Muscle of leg (tissue), 11 donors: Measurements from ENCODE around the gene CDH4. TPM values are rescaled to one million over a fixed set of nuclear protein-coding genes. Genes with fewer than 3 reads are reported as not detected.
A peak's percentile ranks its signal among the peaks of the same experiment; 100 is the strongest.

ENCODE experiments used
- DNase-seq: peaks from one replicate; pipeline ENCODE4 v3.0.0; 2013
- H3K27ac ChIP-seq: one replicate; pipeline ENCODE4 v1.5.1; 2013; ENCODE audit warnings: mild to moderate bottlenecking, low read length, control low read depth
- H3K27me3 ChIP-seq: one replicate; pipeline ENCODE4 v1.6.1; 2013; ENCODE audit warnings: low read length; ENCODE audit not compliant: control insufficient read depth, insufficient read depth
- H3K36me3 ChIP-seq: one replicate; pipeline ENCODE4 v1.6.1; 2013; ENCODE audit warnings: low read length; ENCODE audit not compliant: control insufficient read depth, insufficient read depth
- H3K4me1 ChIP-seq: one replicate; pipeline ENCODE4 v1.6.1; 2013; ENCODE audit warnings: low read length; ENCODE audit not compliant: control insufficient read depth, insufficient read depth
- H3K4me3 ChIP-seq: one replicate; pipeline ENCODE4 v1.5.1; 2013; ENCODE audit warnings: low read length, control low read depth
- H3K9me3 ChIP-seq: replicated peaks from 2 replicates; pipeline ENCODE4 v1.6.1; 2013; ENCODE audit warnings: low read depth, low read length; ENCODE audit not compliant: control insufficient read depth
- WGBS: methylation state at CpG from one replicate; pipeline ENCODE4 v1.1.5; 2013; ENCODE audit warnings: missing lambda C conversion rate; ENCODE audit not compliant: insufficient coverage; 5-methylcytosine and 5-hydroxymethylcytosine counted together
- polyA plus RNA-seq, 8 donors: library from polyadenylated mRNA; unstranded; fragments of 120-200 nt; gene quantifications; one replicate each; pipeline versions ENCODE4 v1.2.1 to v1.2.3, GENCODE V29; 2013; ENCODE audit warnings: inconsistent platforms in 1 of 8, low replicate concordance in 1 of 8; ENCODE audit not compliant: insufficient read length in 8 of 8, insufficient read depth in 1 of 8
- total RNA-seq: library from RNA; stranded (reverse); fragments of 120-200 nt; gene quantifications from one replicate; pipeline ENCODE4 v1.2.4, GENCODE V29; 2013

CDH4 gene
- total and polyA plus RNA-seq, 9 donors, result 0.66 to 1.4 (median 1.2) TPM

DNA sequence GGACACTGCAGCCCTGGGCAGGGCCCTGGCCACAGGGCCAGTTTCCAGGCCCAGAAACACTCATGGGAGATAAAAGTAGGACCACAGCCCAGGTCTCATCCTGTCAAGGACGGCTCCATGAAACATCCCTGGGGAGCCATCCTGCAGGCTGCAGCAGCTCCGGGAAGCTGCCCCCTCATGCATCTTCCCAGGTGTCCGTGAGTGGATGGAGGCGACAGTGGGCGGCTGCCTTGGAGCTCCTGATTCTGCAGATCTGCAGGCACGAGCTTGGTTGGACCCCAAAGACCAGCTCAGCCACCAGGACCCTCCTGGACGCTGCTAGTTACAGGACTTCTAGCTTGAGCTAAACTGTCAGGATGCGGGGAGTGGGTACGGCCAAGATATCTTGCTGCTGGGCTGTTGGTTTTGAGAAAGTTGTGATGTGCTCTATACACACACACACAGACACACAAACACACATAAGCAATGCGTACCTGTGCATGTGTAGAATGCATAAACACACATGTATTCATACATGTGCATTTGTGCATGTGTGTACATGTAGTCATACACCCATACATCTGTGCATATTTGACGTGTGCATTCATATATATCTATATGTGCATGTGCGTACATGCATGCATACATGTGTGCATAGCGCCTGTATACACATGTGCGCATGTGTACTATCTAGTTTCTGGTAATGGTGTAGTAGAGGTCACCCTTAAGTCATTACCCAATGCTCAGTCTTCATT is 515.9 kb downstream of the CDH4 start:
- Histone ChIP-seq H3K27ac (no peak overlapping the region), H3K4me1 (no peaks in the 10 kb centered on the region), H3K27me3 (peaks cover 4% of the 10 kb centered on the region), H3K9me3 (no peaks in the 10 kb centered on the region), H3K4me3 (no peak overlapping the region), H3K36me3 (no peaks in the 10 kb centered on the region)
- 49% methylated on average over 7 of the region's 14 CpGs for WGBS
- no peak for DNase-seq

DNA sequence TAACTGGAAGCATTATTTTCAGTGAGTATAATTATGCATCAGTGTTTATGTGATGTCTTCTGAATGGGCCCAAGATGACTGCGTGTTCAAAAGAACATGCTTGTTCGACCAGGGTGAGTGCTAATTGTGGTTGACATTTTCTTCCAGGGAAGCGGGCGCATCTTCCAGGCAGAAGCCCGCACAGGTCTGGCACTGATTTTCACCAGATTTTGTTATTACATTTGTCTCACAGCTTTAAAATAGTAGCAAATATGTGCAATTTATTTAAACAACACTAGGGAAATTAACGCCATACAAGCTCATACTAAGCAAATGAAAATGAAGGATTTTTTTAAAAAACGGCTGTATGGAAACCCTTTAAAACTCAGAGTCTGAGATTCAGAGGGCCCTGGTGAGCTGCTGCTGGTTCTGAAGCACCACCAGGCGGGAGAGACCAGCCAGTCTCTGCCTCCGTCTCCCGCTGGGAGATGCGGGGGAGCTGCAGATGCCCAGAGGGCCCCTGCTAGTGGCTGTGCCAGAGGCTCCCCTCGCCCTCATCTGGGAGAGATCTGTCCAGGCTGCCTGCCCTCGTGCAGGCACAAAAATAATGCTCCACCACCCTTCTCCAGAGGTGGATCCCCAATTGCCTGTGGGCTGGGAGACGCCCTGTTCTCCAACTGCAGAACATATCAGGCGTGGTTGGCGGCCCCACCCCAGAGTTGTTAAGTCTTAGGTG is 516.7 kb downstream of the CDH4 start:
- Histone ChIP-seq H3K4me3 (no peak overlapping the region), H3K9me3 (no peaks in the 10 kb centered on the region), H3K27me3 (peaks cover 4% of the 10 kb centered on the region), H3K36me3 (no peaks in the 10 kb centered on the region), H3K4me1 (no peaks in the 10 kb centered on the region), H3K27ac (no peak overlapping the region)
- no peak for DNase-seq
- WGBS, result 79% methylated on average over 6 of the region's 16 CpGs

DNA sequence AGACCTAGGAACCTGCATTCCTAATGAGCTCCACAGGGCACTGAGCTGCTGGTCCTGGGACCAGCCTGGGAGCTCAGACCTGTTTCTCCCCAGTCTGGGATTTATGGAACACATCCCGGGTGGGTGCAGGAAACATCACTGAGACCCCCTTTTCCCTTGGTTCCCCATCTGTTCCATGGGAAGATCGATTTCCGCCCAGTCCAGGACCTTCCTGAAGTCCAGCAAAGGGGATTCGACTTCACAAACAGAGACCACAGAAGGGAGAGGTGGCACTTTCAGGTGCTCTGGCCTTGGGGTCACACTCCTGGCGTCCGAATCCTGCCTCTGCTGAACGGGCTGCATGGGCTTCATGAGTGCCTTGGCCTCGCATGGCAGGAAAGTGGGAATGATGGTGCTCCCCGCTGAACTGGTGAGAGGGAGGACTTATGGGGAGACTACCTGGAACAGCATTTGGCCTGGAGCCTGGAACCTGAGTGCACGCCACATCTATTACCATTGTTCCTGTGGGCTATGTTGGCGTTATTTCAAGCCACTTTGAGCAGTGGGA is 517.3 kb downstream of the CDH4 start:
- Histone ChIP-seq H3K4me1 (no peaks in the 10 kb centered on the region), H3K27ac (no peak overlapping the region), H3K4me3 (no peak overlapping the region), H3K27me3 (peaks cover 4% of the 10 kb centered on the region), H3K9me3 (no peaks in the 10 kb centered on the region), H3K36me3 (no peaks in the 10 kb centered on the region)
- WGBS, result 86% methylated on average over 5 of the region's 11 CpGs
- no peak for DNase-seq

DNA sequence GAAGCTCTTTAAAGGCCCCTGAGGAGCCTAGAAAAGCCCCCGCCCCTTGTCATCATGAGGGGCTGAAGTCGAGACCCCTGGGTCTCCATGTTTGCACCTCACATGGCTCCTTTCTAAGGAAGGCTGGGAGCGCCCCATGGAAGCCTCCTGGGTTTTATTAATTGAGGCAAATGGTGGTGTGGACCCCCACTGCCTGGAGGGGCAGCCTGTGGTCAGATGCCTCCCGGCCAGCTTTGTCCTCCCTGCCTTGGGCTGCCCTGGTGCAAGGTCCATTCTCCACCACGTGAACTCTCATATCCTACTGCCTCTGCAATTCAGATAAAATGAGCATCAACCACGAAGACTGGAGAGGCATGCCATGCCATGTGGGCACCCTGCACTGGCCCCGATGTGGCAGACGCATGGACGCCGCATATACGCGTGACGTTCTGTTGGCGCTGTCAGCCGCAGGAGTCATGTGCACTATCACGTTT is 518.1 kb downstream of the CDH4 start:
- Histone ChIP-seq H3K27me3 (peaks cover 4% of the 10 kb centered on the region), H3K27ac (no peak overlapping the region), H3K4me3 (no peak overlapping the region), H3K9me3 (no peaks in the 10 kb centered on the region), H3K4me1 (no peaks in the 10 kb centered on the region), H3K36me3 (no peaks in the 10 kb centered on the region)
- DNase-seq, result no peak
- 89% methylated on average over 14 of the region's 16 CpGs for WGBS

DNA sequence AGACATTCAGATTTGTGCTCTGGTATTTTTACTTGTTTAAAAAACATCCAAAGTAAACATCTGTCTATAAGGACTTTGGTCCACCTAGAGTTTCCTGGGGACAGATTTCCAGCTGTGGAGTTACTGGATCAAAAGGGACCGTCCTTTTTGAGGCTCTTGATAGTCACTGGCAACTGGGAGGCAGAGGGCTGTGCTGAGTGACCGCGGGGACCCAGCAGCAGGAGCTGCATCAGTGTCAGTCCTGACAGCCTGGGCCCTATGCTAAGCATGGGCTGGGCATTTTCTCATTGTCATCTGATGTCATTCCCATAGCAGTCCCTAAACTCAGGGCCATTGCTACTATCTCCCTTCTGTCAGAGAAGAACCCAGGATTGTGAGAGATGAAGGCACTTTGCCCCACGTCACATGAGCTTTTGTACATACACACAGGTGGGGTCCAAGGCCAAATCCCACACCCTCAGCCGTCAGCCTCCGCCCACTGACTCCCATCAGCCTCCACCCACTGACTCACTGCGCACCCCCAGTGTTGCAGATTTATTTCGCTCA is 519.8 kb downstream of the CDH4 start:
- no peak for DNase-seq
- Histone ChIP-seq H3K4me1 (peaks cover 5% of the 10 kb centered on the region), H3K9me3 (no peaks in the 10 kb centered on the region), H3K27me3 (peaks cover 4% of the 10 kb centered on the region), H3K4me3 (no peak overlapping the region), H3K27ac (no peak overlapping the region), H3K36me3 (no peaks in the 10 kb centered on the region)
- WGBS, result 81% methylated on average over 4 of the region's 8 CpGs

DNA sequence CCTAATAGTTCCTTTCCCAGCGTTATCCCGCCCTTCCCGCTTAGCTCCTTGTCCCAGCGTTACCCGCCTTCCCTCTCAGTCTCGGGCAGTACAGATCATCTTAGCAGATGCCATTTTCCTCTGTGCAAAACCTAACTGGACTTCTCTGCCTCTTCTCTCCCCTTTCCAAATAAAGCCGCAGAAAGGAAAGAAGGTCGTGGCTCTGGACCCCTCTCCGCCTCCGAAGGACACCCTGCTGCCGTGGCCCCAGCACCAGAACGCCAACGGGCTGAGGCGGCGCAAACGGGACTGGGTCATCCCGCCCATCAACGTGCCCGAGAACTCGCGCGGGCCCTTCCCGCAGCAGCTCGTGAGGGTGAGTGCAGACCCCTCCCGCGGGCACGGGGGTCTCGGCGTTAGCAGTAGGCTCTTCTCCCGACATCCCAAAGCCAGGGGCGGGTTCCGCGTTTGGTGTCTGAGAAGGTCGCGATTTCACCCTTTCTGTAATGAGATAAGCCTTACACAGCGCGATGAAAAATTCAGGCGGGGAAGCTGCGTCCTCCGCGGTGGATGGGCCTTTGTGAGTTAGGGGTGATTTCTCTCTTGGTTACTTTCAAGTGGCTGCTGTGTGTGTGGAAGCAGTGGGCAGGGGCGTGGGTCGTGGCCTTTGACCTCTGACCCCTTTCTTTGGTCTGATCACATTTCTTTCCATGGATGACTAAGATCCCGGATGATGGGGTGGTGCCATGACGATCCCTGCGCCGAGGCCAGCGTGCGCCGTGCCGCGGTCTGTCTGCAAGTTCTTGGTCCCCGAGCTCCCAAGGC is 521.0 kb downstream of the CDH4 start:
- no peak for DNase-seq
- no peaks in the 10 kb centered on the region for H3K36me3 ChIP-seq
- H3K4me3 ChIP-seq, result no peak overlapping the region
- 71% methylated on average over 43 of the region's 53 CpGs for WGBS
- H3K27ac ChIP-seq, result no peak overlapping the region
- H3K4me1 ChIP-seq, result peaks cover 8% of the 10 kb centered on the region
- H3K9me3 ChIP-seq, result no peaks in the 10 kb centered on the region
- peaks cover 4% of the 10 kb centered on the region for H3K27me3 ChIP-seq

DNA sequence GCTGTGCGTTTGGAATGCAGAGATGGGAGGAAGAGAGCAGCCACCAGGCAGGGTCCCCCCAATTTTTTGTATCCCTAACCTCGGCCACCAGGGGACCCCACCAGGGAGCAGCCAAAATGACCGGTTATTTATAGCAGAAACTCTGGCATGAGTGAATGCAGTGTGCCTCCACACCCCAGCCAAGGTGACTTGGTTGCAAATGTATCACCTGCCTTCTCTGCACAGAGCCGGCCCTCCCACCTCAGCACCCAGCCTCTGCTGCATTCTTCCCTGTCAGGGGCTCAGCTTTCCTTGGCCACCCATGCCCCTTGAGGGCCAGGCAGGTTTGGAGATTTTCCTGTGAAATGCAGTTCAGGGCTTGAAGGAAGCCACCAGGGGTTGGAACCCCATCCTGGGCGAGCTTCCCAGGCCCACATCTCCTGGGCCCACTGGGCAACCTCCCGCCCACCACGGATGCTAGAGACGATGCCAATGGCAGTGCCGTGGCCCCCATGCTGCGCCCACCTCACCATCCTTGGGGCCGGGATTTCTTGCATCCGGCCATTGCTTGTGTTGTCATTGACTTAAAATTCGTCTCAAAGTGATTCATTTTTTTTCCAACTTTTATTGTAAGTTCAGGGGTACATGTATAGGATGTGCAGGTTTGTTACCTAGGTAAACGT is 522.0 kb downstream of the CDH4 start:
- Histone ChIP-seq H3K27ac (no peak overlapping the region), H3K27me3 (peaks cover 4% of the 10 kb centered on the region), H3K4me1 (peaks cover 8% of the 10 kb centered on the region), H3K9me3 (no peaks in the 10 kb centered on the region), H3K4me3 (no peak overlapping the region), H3K36me3 (no peaks in the 10 kb centered on the region)
- 73% methylated on average over 10 of the region's 14 CpGs for WGBS
- DNase-seq, result no peak

DNA sequence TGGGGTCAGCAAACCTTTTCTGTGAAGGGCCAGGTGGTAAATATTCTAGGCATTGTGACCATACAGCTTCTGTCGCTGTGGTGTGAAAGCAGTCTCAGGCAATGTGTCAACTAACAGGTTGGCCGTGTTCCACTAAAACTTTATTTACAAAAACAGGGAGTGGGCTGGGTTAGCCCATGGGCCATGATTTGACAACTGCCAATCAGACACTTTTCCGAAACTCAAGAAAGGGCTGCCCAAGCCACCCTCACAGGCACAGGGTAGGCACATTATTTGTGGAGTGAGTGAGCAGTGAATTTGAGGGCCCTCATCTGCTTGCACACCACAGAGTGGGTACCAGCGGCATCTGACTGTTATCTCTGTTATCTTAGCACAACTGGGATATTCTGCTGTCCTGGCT is 523.4 kb downstream of the CDH4 start:
- Histone ChIP-seq H3K4me3 (no peak overlapping the region), H3K27me3 (peaks cover 4% of the 10 kb centered on the region), H3K4me1 (peaks cover 8% of the 10 kb centered on the region), H3K36me3 (no peaks in the 10 kb centered on the region), H3K27ac (no peak overlapping the region), H3K9me3 (no peaks in the 10 kb centered on the region)
- 68% methylated on average over 2 of the region's 4 CpGs for WGBS
- DNase-seq, result no peak

DNA sequence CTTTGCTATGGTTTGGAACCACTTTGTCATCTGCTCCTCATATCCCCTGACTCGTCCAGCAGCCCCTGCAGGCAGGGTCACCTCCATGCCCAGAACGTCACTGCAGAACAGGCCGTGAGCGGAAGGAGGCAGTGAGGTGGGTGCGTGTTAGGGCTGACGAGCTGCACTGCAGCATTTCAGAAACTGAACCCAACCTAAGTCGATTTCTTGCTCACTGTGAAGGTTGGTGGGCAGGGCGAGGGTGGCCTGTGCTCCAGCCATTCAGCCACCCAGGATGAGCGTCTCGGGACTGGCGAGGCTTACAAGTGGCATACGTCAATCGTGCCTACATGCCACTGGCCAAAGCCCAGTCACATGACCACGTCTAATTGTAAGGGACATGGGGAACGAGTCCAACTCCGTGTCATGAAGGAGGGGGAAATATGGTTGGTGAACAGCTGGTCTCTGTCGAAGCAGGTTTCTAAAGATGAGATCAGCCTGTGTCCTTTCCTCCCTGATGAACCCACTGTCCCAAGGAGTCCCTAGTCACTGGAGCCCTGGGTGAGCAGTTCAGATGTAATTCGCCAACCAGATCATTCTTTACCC is 524.5 kb downstream of the CDH4 start:
- Histone ChIP-seq H3K27ac (no peak overlapping the region), H3K4me3 (no peak overlapping the region), H3K27me3 (peaks cover 6% of the 10 kb centered on the region), H3K9me3 (peaks cover 3% of the 10 kb centered on the region), H3K4me1 (peaks cover 8% of the 10 kb centered on the region), H3K36me3 (no peaks in the 10 kb centered on the region)
- DNase-seq, result peak; percentile 23
- WGBS, result 74% methylated on average over 9 of the region's 18 CpGs
